ENCODE results near the gene CEP164. TPM values are rescaled to one million over a fixed set of nuclear protein-coding genes. Genes with fewer than 3 reads are reported as not detected.

CEP164 gene
- total RNA-seq, result 1 to 10 TPM; 3.4 to 9.2 (median 5.8) TPM

- peak within 1 kb of the TSS; percentile 66 to 90 (median 77) for H3K4me3 ChIP-seq
- no peaks in the 10 kb centered on the region for H3K36me3 ChIP-seq
- peaks cover 9% of the 10 kb centered on the region in 2 donors for H3K4me1 ChIP-seq
- no peaks in the 10 kb centered on the region for H3K9me3 ChIP-seq
- intact Hi-C loops (cut with DNase I; ENCODE audit: low total_unique reads) (loop anchor here (1.0 to 10.0 kb wide), 4 partner anchors 11 to 540 kb away; partner anchors contain the start of genes BACE1, PCSK7, RNF214 and SIDT2), in situ Hi-C loops (cut with MboI; ENCODE audit: low sequenced_read_pairs in 4 of 4) (no loop called here)
- DNase-seq, result peak; percentile 94 to 95
- ATAC-seq, result peak; percentile 98 to 99
- no peaks in the 10 kb centered on the region for H3K27me3 ChIP-seq
- TF ChIP-seq CTCF (IDR thresholded peaks at IDR 0.05 in 4 of 5, conservative IDR thresholded peaks at IDR 0.05 in 1 of 5) (no peak), POLR2A (IDR thresholded peaks at IDR 0.05) (peak; percentile 42 to 63)
- peak within 1 kb of the TSS; percentile 85 to 91 (median 86) for H3K27ac ChIP-seq
Measured at GRCh38 chr11:117327567-117328374, at the start of gene CEP164. CEP164 (plus strand) TSS chr11:117327854; CDS start chr11:117338587, 10,733 bp downstream.

GRCh38 chr11:117278347-117278746, 49.3 kb upstream of the CEP164 start:
- Histone ChIP-seq H3K36me3 (peaks cover 0 to 43% of the 10 kb centered on the region in 2 donors), H3K4me1 (no peaks in the 10 kb centered on the region)
- intact Hi-C loops (cut with DNase I; ENCODE audit: low total_unique reads), result no loop called here

GRCh38 chr11:117279711-117280376, 47.8 kb upstream of the CEP164 start:
- H3K36me3 ChIP-seq, result peaks cover 0 to 58% of the 10 kb centered on the region in 2 donors
- no peaks in the 10 kb centered on the region for H3K27me3 ChIP-seq
- intact Hi-C loops (cut with DNase I; ENCODE audit: low total_unique reads) (no loop called here), in situ Hi-C loops (cut with MboI; ENCODE audit: low sequenced_read_pairs in 4 of 4) (no loop called here)
- TF ChIP-seq CTCF (IDR thresholded peaks at IDR 0.05 in 4 of 5, conservative IDR thresholded peaks at IDR 0.05 in 1 of 5) (no peak), POLR2A (IDR thresholded peaks at IDR 0.05) (no peak)
- DNase-seq, result no peak
- no peaks in the 10 kb centered on the region for H3K4me1 ChIP-seq
- no peak overlapping the region for H3K4me3 ChIP-seq
- no peak for ATAC-seq
- H3K9me3 ChIP-seq, result no peaks in the 10 kb centered on the region
- H3K27ac ChIP-seq, result no peak overlapping the region

More at GRCh38 chr11:117278347-117278746, 49.3 kb upstream of the CEP164 start:
- DNase-seq (no peak), ATAC-seq (no peak)
- Histone ChIP-seq H3K27me3 (no peaks in the 10 kb centered on the region), H3K9me3 (no peaks in the 10 kb centered on the region), H3K4me3 (no peak overlapping the region), H3K27ac (no peak overlapping the region)
- in situ Hi-C loops (cut with MboI; ENCODE audit: low sequenced_read_pairs in 4 of 4), result no loop called here
- TF ChIP-seq POLR2A (IDR thresholded peaks at IDR 0.05), result no peak
- TF ChIP-seq CTCF (IDR thresholded peaks at IDR 0.05 in 4 of 5, conservative IDR thresholded peaks at IDR 0.05 in 1 of 5), result no peak

- peaks cover 0 to 67% of the 10 kb centered on the region in 2 donors for H3K36me3 ChIP-seq
- H3K4me1 ChIP-seq, result no peaks in the 10 kb centered on the region
- intact Hi-C loops (cut with DNase I; ENCODE audit: low total_unique reads) (no loop called here), in situ Hi-C loops (cut with MboI; ENCODE audit: low sequenced_read_pairs in 4 of 4) (no loop called here)
- H3K27me3 ChIP-seq, result no peaks in the 10 kb centered on the region
- no peak for DNase-seq
- TF ChIP-seq POLR2A (IDR thresholded peaks at IDR 0.05) (no peak), CTCF (IDR thresholded peaks at IDR 0.05 in 4 of 5, conservative IDR thresholded peaks at IDR 0.05 in 1 of 5) (no peak)
- no peaks in the 10 kb centered on the region for H3K9me3 ChIP-seq
- H3K4me3 ChIP-seq, result no peak overlapping the region
- no peak for ATAC-seq
- no peak overlapping the region for H3K27ac ChIP-seq
Measured at GRCh38 chr11:117281159-117281558, 46.5 kb upstream of the CEP164 start.

All from gastrocnemius medialis (tissue), 4 donors.